GM12878 (cell line): ENCODE results near the gene ANKRD55. TPM values are rescaled to one million over a fixed set of nuclear protein-coding genes. Genes with fewer than 3 reads are reported as not detected.
A peak's percentile ranks its signal among the peaks of the same experiment; 100 is the strongest.

ENCODE experiments used
- ATAC-seq: fragments of 200-7000 bp; cut with Tn5 transposase; 3 replicates; pipeline ENCODE4 v1.9.1; 2020; ENCODE audit warnings: mild to moderate bottlenecking, moderate library complexity
- BruUV-seq: library from RNA; stranded (reverse); fragments of 400-500 nt; replicated peaks from 2 replicates; lab custom pipeline; 2021; lab: Mats Ljungman, UMichigan
- CTCF ChIA-PET: fragments of 300-600 bp; sonication (Branson Sonifier 250); formaldehyde crosslinking; extraction: SDS; loops from one replicate; lab custom pipeline; 2021; ENCODE audit warnings: inconsistent platforms; lab: Yijun Ruan, JAX
- POLR2A ChIA-PET: fragments of 350-600 bp; formaldehyde crosslinking; extraction: SDS; loops from one replicate; lab custom pipeline; 2021; ENCODE audit warnings: inconsistent platforms; lab: Charles Lee
- RAD21 ChIA-PET: fragments of 300-600 bp; sonication (Branson Sonifier 250); formaldehyde crosslinking; loops from one replicate; lab custom pipeline; 2023; ENCODE audit warnings: antibody characterized with exemption; ENCODE audit not compliant: unreplicated experiment; lab: Charles Lee
- SMC1A ChIA-PET: fragments of 300-600 bp; sonication (Branson Sonifier 250); formaldehyde crosslinking; loops from one replicate; lab custom pipeline; 2023; ENCODE audit not compliant: unreplicated experiment, uncharacterized antibody; lab: Charles Lee
- DNase-seq: peaks from one replicate; pipeline ENCODE4 v3.0.0-alpha.2; 2011; ENCODE audit warnings: low read depth, low spot score
- FAIRE-seq: peaks from 3 replicates; lab custom pipeline; 2011; peaks lifted over from hg19 to GRCh38; lab: Jason Lieb, UNC
- H2AFZ ChIP-seq: 2 replicates; pipeline ENCODE4 v1.6.0; 2011; ENCODE audit warnings: low read depth, low read length, control low read depth; ENCODE audit not compliant: control insufficient read depth
- H3K27ac ChIP-seq: 2 replicates; pipeline ENCODE4 v1.5.1; 2011; ENCODE audit warnings: control low read depth; ENCODE audit not compliant: control insufficient read depth, insufficient read depth
- H3K27me3 ChIP-seq, 2 experiments: replicated peaks in 1 of 2; 2 replicates each; pipeline versions ENCODE4 v1.6.0 to v1.6.1; 2011; ENCODE audit warnings: low read length in 1 of 2; ENCODE audit not compliant: control insufficient read depth in 2 of 2, insufficient read depth in 2 of 2
- H3K36me3 ChIP-seq, 2 experiments: 2 replicates each; pipeline ENCODE4 v1.5.1; 2011; ENCODE audit warnings: low read length in 1 of 2; ENCODE audit not compliant: control insufficient read depth in 2 of 2, insufficient read depth in 2 of 2
- H3K4me1 ChIP-seq: 2 replicates; pipeline ENCODE4 v1.6.1; 2011; ENCODE audit warnings: mild to moderate bottlenecking, low read length, moderate library complexity, mixed read lengths; ENCODE audit not compliant: control insufficient read depth, insufficient read depth
- H3K4me2 ChIP-seq: 2 replicates; pipeline ENCODE4 v1.6.0; 2011; ENCODE audit warnings: control low read depth; ENCODE audit not compliant: control insufficient read depth, insufficient read depth
- H3K4me3 ChIP-seq: fragments of 200-600 bp; sonication (generic); 2 replicates; pipeline ENCODE4 v1.5.1; 2016
- H3K79me2 ChIP-seq: 2 replicates; pipeline ENCODE4 v1.6.0; 2011; ENCODE audit warnings: low read length; ENCODE audit not compliant: control insufficient read depth, insufficient read depth
- H3K9ac ChIP-seq: 2 replicates; pipeline ENCODE4 v1.8.0; 2011; ENCODE audit warnings: low read length, control low read depth, mixed read lengths; ENCODE audit not compliant: control insufficient read depth, insufficient read depth
- H3K9me3 ChIP-seq: replicated peaks from 3 replicates; pipeline ENCODE4 v1.5.1; 2011; ENCODE audit warnings: mild to moderate bottlenecking, low read length; ENCODE audit not compliant: control insufficient read depth, insufficient read depth
- H4K20me1 ChIP-seq: 2 replicates; pipeline ENCODE4 v1.6.0; 2011; ENCODE audit not compliant: control insufficient read depth, insufficient read depth
- ATF7 ChIP-seq: fragments of 450-650 bp; IDR thresholded peaks from 2 replicates; pipeline ENCODE4 v1.6.1; 2016; ENCODE audit warnings: low read depth, mild to moderate bottlenecking
- BACH1 ChIP-seq: fragments of 450-650 bp; IDR thresholded peaks from 2 replicates; pipeline ENCODE4 v1.6.1; 2017; ENCODE audit warnings: mild to moderate bottlenecking, borderline replicate concordance
- BHLHE40 ChIP-seq, 2 experiments: fragments of 450-650 bp in 1 of 2; IDR thresholded peaks; 2 replicates each; pipeline ENCODE4 v1.6.1; 2011 to 2017; ENCODE audit warnings: low read depth in 2 of 2, borderline replicate concordance in 1 of 2, improper control_type of control experiment in 1 of 2, low read length in 1 of 2, mild to moderate bottlenecking in 1 of 2
- ETV6 ChIP-seq, 2 experiments: fragments of 450-650 bp in 1 of 2; IDR thresholded peaks in 1 of 2; conservative IDR thresholded peaks in 1 of 2; 2 replicates each; pipeline ENCODE4 v1.6.1; 2014; ENCODE audit warnings: antibody characterized with exemption in 1 of 2, borderline replicate concordance in 1 of 2, low read depth in 1 of 2, mild to moderate bottlenecking in 1 of 2, moderate library complexity in 1 of 2
- GABPA ChIP-seq: IDR thresholded peaks from 2 replicates; pipeline ENCODE4 v1.6.1; 2014; ENCODE audit warnings: antibody characterized with exemption, low read depth, mild to moderate bottlenecking, inconsistent platforms
- HDGF ChIP-seq: fragments of 450-650 bp; IDR thresholded peaks from 2 replicates; pipeline ENCODE4 v1.6.1; 2016; ENCODE audit warnings: antibody characterized with exemption
- RAD21 ChIP-seq: IDR thresholded peaks from 2 replicates; pipeline ENCODE4 v1.6.1; 2011; ENCODE audit warnings: mild to moderate bottlenecking, low read depth, low read length, moderate library complexity; ENCODE audit not compliant: insufficient read depth
- SMAD5 ChIP-seq: IDR thresholded peaks from 2 replicates; pipeline ENCODE4 v1.6.1; 2016; ENCODE audit warnings: antibody characterized with exemption, low read depth
- SMARCA5 ChIP-seq: fragments of 450-650 bp; IDR thresholded peaks from 2 replicates; pipeline ENCODE4 v1.6.1; 2017; ENCODE audit warnings: mild to moderate bottlenecking
- SP1 ChIP-seq: IDR thresholded peaks from one replicate; pipeline ENCODE4 v1.6.1; 2011; ENCODE audit warnings: low read depth, low read length
- STAT1 ChIP-seq: fragments of 450-650 bp; conservative IDR thresholded peaks from 2 replicates; pipeline ENCODE4 v1.6.1; 2014; ENCODE audit warnings: antibody characterized with exemption, mild to moderate bottlenecking
- TCF3 ChIP-seq: IDR thresholded peaks from 2 replicates; pipeline ENCODE4 v1.6.1; 2012; ENCODE audit warnings: low read depth, mild to moderate bottlenecking, low read length, borderline replicate concordance; ENCODE audit not compliant: insufficient read depth
- ZNF24 ChIP-seq: fragments of 450-650 bp; IDR thresholded peaks from 2 replicates; pipeline ENCODE4 v1.6.1; 2017; ENCODE audit warnings: antibody characterized with exemption, mild to moderate bottlenecking
- WGBS: methylation state at CpG from one replicate; pipeline ENCODE4 v1.1.6; 2016; ENCODE audit warnings: low lambda C conversion rate; ENCODE audit not compliant: insufficient replicate concordance, insufficient coverage; ENCODE audit errors: missing lambda C conversion rate; 5-methylcytosine and 5-hydroxymethylcytosine counted together
- in situ Hi-C: fragments of 300-500 bp; cut with MboI; formaldehyde crosslinking; loops from 9 replicates; pipeline ENCODE4 v1.14.3; 2018; ENCODE audit warnings: mixed read lengths
- intact Hi-C: fragments of 100-400 bp; cut with micrococcal nuclease; formaldehyde crosslinking; loops from one replicate; pipeline ENCODE4 v1.14.2; 2022; ENCODE audit not compliant: unreplicated experiment
- polyA plus RNA-seq, 11 experiments: library from polyadenylated mRNA; depleted of rRNA in 4 of 11; unstranded in 6 of 11; stranded (reverse) in 5 of 11; fragments of >200 nt; fragmentation: Nextera tagmentation in 4 of 11; fragmentation: Illumina TruSeq in 1 of 11; extraction: Ambion mirVana in 4 of 11; extraction: Trizol in 1 of 11; gene quantifications; 1 replicate in 1 of 11; 2 replicates in 10 of 11; pipeline versions ENCODE4 v1.2.1 to v1.2.3, GENCODE V29; 2011 to 2016; ENCODE audit warnings: inconsistent platforms in 2 of 11, missing spikeins in 2 of 11, low read depth in 1 of 11
- total RNA-seq, 4 experiments: library from RNA; depleted of rRNA in 3 of 4; stranded (reverse); fragments of >200 nt in 3 of 4; fragmentation: Illumina TruSeq in 1 of 4; extraction: Trizol in 1 of 4; gene quantifications; 2 replicates each; pipeline versions ENCODE4 v1.2.1 to v1.2.3, GENCODE V29; 2013 to 2021
- TF ChIP-seq, protein P1 (sequence below): fragments of 450-650 bp; IDR thresholded peaks from 2 replicates; pipeline ENCODE4 v1.6.1; 2017; ENCODE audit warnings: antibody characterized with exemption, mild to moderate bottlenecking, moderate library complexity
- TF ChIP-seq, protein P2 (sequence below): IDR thresholded peaks from 2 replicates; pipeline ENCODE4 v1.6.1; 2011; ENCODE audit warnings: borderline replicate concordance, low read depth, mild to moderate bottlenecking, moderate library complexity, mixed read lengths, low read length; ENCODE audit not compliant: insufficient read depth; ENCODE audit errors: extremely low read length

Gene ANKRD55
- total and polyA plus RNA-seq, 10 of the 15 experiments (the other 5 are each of a cell fraction or from before 2014, with no cell fraction given): 0.04 TPM; not detected in 9

DNA sequence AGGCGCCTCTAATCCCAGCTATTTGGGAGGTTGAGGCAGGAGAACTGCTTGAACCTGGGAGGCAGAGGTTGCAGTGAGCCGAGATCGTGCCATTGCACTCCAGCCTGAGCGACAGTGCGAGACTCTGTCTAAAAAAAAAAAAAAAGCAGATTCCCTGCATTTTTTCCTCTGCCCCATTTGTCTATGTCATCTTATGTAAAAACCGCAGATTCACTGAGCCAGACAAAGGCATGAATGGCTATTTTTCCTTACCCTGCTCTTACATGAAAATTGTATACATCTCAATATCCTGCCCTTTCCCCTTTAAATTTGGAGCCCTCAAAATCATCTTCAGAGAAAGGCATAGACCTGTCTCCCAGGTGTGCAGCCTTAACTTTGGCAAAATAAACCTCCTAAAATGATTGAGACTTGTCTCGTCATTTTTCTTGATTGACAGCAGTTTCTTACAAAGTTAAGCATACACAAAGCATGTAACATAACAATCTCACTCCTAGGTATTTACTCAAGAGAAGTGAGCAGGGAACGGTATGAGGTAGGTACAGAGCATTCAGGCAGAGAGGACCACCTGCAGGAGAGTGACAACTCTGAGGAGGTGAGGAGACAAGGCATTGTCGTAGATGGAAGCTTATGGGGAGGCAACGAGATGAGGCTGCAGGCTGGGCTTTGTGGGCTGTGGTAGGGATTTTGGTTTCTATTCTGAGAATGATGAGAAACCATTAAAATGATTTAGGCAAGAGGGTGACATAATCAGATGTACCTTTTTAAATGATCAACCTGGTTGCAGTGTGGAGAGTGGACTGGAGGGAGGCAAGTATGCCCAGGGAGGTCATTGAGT lies 172.6 kb downstream of the ANKRD55 start (continued):
- TF ChIP-seq RAD21: no peak
- 0 out of 4 replicates have a peak, but pooled peaks of 1 of the 2 experiments have one; percentile 8 for TF ChIP-seq BHLHE40 (IDR thresholded peaks at IDR 0.05; ENCODE audit: borderline replicate concordance in 1 of 2, low read depth in 2 of 2, low read length in 1 of 2)
- TF ChIP-seq SMAD5: no peak

DNA sequence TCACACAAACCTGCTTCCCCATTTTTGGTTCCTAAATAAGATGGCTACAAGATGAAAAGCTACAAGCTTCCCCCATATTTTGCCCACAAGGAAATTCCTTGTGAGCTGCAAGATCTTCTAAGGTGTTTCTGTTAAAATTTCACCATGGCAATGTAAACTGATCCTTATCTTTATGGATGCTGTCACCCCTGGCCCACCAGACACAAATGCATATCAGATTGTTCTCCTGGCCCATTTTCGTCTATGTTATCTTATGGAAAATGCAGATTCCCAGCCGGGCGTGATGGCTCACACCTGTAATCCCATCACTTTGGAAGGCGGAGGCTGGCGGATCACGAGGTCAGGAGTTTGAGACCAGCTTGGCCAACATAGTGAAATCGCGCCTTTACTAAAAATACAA lies 173.3 kb downstream of the ANKRD55 start:
- SMC1A ChIA-PET: interaction anchor here (0.6 to 8.5 kb wide), 17 partner anchors 9 to 481 kb away, joined by 3 to 68 read pairs (median 8); partner anchors contain the start of gene IL6ST
- Histone ChIP-seq H2AFZ (no peak overlapping the region), H3K27me3 (no peaks in the 10 kb centered on the region), H3K27ac (no peak overlapping the region), H3K9ac (no peak overlapping the region), H3K4me1 (peaks cover 43% of the 10 kb centered on the region), H3K4me2 (no peak overlapping the region), H3K4me3 (no peak overlapping the region), H4K20me1 (no peaks in the 10 kb centered on the region), H3K79me2 (no peaks in the 10 kb centered on the region), H3K36me3 (no peaks in the 10 kb centered on the region), H3K9me3 (no peaks in the 10 kb centered on the region; the same call in 2 of the 3 replicates)
- POLR2A ChIA-PET: interaction anchor here (0.7 to 1.1 kb wide), 3 partner anchors 19 to 84 kb away, joined by 3 read pairs; partner anchors contain the start of gene IL6ST
- WGBS: 91% methylated on average over 8 of the region's 8 CpGs
- no TSS peak for BruUV-seq
- ATAC-seq (no peak), FAIRE-seq (no peak), DNase-seq (no peak)
- CTCF ChIA-PET: interaction anchor here (1.7 to 4.1 kb wide), 4 partner anchors 12 to 141 kb away, joined by 7 to 25 read pairs (median 8); no protein-coding TSS in a partner anchor
- RAD21 ChIA-PET: interaction anchor here (1.0 to 6.5 kb wide), 11 partner anchors 8 to 94 kb away, joined by 3 to 77 read pairs (median 10); partner anchors contain the start of gene IL6ST
- TF ChIP-seq STAT1: no peak
- TF ChIP-seq, protein P1, sequence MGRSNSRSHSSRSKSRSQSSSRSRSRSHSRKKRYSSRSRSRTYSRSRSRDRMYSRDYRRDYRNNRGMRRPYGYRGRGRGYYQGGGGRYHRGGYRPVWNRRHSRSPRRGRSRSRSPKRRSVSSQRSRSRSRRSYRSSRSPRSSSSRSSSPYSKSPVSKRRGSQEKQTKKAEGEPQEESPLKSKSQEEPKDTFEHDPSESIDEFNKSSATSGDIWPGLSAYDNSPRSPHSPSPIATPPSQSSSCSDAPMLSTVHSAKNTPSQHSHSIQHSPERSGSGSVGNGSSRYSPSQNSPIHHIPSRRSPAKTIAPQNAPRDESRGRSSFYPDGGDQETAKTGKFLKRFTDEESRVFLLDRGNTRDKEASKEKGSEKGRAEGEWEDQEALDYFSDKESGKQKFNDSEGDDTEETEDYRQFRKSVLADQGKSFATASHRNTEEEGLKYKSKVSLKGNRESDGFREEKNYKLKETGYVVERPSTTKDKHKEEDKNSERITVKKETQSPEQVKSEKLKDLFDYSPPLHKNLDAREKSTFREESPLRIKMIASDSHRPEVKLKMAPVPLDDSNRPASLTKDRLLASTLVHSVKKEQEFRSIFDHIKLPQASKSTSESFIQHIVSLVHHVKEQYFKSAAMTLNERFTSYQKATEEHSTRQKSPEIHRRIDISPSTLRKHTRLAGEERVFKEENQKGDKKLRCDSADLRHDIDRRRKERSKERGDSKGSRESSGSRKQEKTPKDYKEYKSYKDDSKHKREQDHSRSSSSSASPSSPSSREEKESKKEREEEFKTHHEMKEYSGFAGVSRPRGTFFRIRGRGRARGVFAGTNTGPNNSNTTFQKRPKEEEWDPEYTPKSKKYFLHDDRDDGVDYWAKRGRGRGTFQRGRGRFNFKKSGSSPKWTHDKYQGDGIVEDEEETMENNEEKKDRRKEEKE: no peak
- no peak for TF ChIP-seq SMARCA5
- no peak for TF ChIP-seq ATF7
- no peak for TF ChIP-seq HDGF
- no peak for TF ChIP-seq BACH1
- TF ChIP-seq ZNF24: no peak
- no peak for TF ChIP-seq SP1
- TF ChIP-seq ETV6 (conservative IDR thresholded peaks at IDR 0.05 in 1 of 2, IDR thresholded peaks at IDR 0.05 in 1 of 2; ENCODE audit: borderline replicate concordance in 1 of 2, low read depth in 1 of 2): no peak
- TF ChIP-seq, protein P2, sequence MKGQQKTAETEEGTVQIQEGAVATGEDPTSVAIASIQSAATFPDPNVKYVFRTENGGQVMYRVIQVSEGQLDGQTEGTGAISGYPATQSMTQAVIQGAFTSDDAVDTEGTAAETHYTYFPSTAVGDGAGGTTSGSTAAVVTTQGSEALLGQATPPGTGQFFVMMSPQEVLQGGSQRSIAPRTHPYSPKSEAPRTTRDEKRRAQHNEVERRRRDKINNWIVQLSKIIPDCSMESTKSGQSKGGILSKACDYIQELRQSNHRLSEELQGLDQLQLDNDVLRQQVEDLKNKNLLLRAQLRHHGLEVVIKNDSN: no peak
- TF ChIP-seq TCF3: no peak
- TF ChIP-seq GABPA: no peak
- in situ Hi-C loops: loop anchor here (5.0 kb wide), 1 partner anchor 68 kb away; the partner anchor contains the start of gene IL6ST
- intact Hi-C loops: loop anchor here (2.0 kb wide), 1 partner anchor 35 kb away; no protein-coding TSS in a partner anchor
